Gastroesophageal sphincter (tissue), 4 donors: ENCODE results near the gene LDLRAD4. TPM values are rescaled to one million over a fixed set of nuclear protein-coding genes. Genes with fewer than 3 reads are reported as not detected.
A peak's percentile ranks its signal among the peaks of the same experiment; 100 is the strongest.

Experiments
- ATAC-seq: fragments of 150-250 bp; one replicate; pipeline ENCODE4 v1.9.1; 2016; ENCODE audit warnings: mild to moderate bottlenecking, moderate library complexity
- H3K27ac ChIP-seq, 4 donors: fragments of 200-600 bp; sonication (generic) in 3 of 4; 1 replicate in 3 of 4; 2 replicates in 1 of 4; pipeline ENCODE4 v1.5.1; 2016 to 2019
- H3K27me3 ChIP-seq: fragments of 200-600 bp; sonication (generic); one replicate; pipeline ENCODE4 v1.5.1; 2019
- H3K36me3 ChIP-seq, 2 donors: fragments of 200-600 bp; sonication (generic); one replicate each; pipeline ENCODE4 v1.5.1; 2019; ENCODE audit warnings: control low read depth in 1 of 2
- H3K4me1 ChIP-seq, 3 donors: fragments of 200-600 bp; sonication (generic); 1 replicate in 2 of 3; 2 replicates in 1 of 3; pipeline ENCODE4 v1.5.1; 2016 to 2019; ENCODE audit warnings: control low read depth in 2 of 3
- H3K4me3 ChIP-seq, 2 donors: fragments of 200-600 bp; sonication (generic); one replicate each; pipeline ENCODE4 v1.5.1; 2019; ENCODE audit warnings: mild to moderate bottlenecking in 1 of 2, moderate library complexity in 1 of 2
- H3K9me3 ChIP-seq, 3 donors: fragments of 200-600 bp; sonication (generic); one replicate each; pipeline ENCODE4 v1.5.1; 2017 to 2019; ENCODE audit warnings: control low read depth in 2 of 3
- EP300 ChIP-seq: sonication (generic); formaldehyde crosslinking; IDR thresholded peaks from one replicate; pipeline ENCODE4 v1.6.1; 2017; ENCODE audit warnings: antibody characterized with exemption, mild to moderate bottlenecking
- POLR2A ChIP-seq, 2 donors: fragments of 450-650 bp; IDR thresholded peaks; one replicate each; pipeline ENCODE4 v1.6.1; 2017; ENCODE audit warnings: antibody characterized with exemption in 2 of 2, mild to moderate bottlenecking in 2 of 2, moderate library complexity in 1 of 2
- POLR2AphosphoS5 ChIP-seq: sonication (generic); formaldehyde crosslinking; IDR thresholded peaks from one replicate; pipeline ENCODE4 v1.6.1; 2017; ENCODE audit warnings: antibody characterized with exemption
- WGBS, 2 donors: methylation state at CpG; one replicate each; pipeline ENCODE4 v1.1.5; 2018; ENCODE audit warnings: low coverage in 1 of 2; 5-methylcytosine and 5-hydroxymethylcytosine counted together
- total RNA-seq, 4 donors: library from RNA; depleted of rRNA; stranded (reverse); fragments of >200 nt; gene quantifications; one replicate each; pipeline ENCODE4 v1.1.0, GENCODE V29; 2016
- TF ChIP-seq, protein P1 (sequence below), 4 experiments: fragments of 200-600 bp in 2 of 4; fragments of 450-650 bp in 2 of 4; sonication (generic) in 1 of 4; IDR thresholded peaks; one replicate each; pipeline ENCODE4 v1.5.1; 2017 to 2019; ENCODE audit warnings: antibody characterized with exemption in 4 of 4, mild to moderate bottlenecking in 2 of 4, moderate library complexity in 2 of 4

The LDLRAD4 gene
- total RNA-seq, 4 donors from 2014 or later, result 28.1 to 85.9 (median 55.2) TPM

- H3K4me3 ChIP-seq, result no peak overlapping the region
- TF ChIP-seq, protein P1, sequence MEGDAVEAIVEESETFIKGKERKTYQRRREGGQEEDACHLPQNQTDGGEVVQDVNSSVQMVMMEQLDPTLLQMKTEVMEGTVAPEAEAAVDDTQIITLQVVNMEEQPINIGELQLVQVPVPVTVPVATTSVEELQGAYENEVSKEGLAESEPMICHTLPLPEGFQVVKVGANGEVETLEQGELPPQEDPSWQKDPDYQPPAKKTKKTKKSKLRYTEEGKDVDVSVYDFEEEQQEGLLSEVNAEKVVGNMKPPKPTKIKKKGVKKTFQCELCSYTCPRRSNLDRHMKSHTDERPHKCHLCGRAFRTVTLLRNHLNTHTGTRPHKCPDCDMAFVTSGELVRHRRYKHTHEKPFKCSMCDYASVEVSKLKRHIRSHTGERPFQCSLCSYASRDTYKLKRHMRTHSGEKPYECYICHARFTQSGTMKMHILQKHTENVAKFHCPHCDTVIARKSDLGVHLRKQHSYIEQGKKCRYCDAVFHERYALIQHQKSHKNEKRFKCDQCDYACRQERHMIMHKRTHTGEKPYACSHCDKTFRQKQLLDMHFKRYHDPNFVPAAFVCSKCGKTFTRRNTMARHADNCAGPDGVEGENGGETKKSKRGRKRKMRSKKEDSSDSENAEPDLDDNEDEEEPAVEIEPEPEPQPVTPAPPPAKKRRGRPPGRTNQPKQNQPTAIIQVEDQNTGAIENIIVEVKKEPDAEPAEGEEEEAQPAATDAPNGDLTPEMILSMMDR (IDR thresholded peaks at IDR 0.05), result no peak
- TF ChIP-seq EP300, result no peak
- TF ChIP-seq POLR2AphosphoS5, result no peak
- no peak for TF ChIP-seq POLR2A (IDR thresholded peaks at IDR 0.05)
- WGBS, 2 donors, result 90 to 94% methylated on average over 2 to 3 of the region's 8 CpGs
- H3K27me3 ChIP-seq, result no peaks in the 10 kb centered on the region
- H3K36me3 ChIP-seq, result peaks cover 0 to 32% of the 10 kb centered on the region in 2 donors
- no peak for ATAC-seq
- peaks cover 0 to 20% (median 0%) of the 10 kb centered on the region in 3 donors for H3K4me1 ChIP-seq
- H3K27ac ChIP-seq, result no peak overlapping the region
- no peaks in the 10 kb centered on the region for H3K9me3 ChIP-seq
Observed at GRCh38 chr18:13625843-13626543, 407.4 kb downstream of the LDLRAD4 start.

DNA sequence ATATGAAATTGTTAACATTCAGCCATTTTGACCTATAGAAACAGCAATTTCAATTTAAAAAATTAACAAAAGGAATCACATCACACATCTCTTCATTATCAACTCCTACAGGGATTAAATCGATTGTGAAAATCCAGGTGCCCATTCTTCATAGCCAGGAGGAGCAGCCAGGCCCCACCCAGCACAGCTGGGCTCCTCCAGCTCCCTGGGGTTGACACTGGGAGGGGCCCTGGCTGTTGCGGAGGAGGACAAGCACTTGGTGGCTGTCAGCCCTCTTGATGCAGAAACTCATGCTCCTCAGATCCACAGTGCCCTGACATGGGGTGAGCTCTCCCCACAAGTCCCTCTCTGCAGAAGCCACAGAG is 408.0 kb downstream of the LDLRAD4 start:
- TF ChIP-seq, protein P1 (IDR thresholded peaks at IDR 0.05), result no peak
- TF ChIP-seq POLR2AphosphoS5 (no peak), EP300 (no peak), POLR2A (IDR thresholded peaks at IDR 0.05) (no peak)
- Histone ChIP-seq H3K27me3 (no peaks in the 10 kb centered on the region), H3K4me1 (peaks cover 0 to 20% (median 0%) of the 10 kb centered on the region in 3 donors), H3K9me3 (no peaks in the 10 kb centered on the region), H3K27ac (no peak overlapping the region), H3K4me3 (no peak overlapping the region), H3K36me3 (peaks cover 0 to 27% of the 10 kb centered on the region in 2 donors)
- WGBS, 2 donors, result 60% methylated on average over 1 of the region's 2 CpGs; no CpG with 5 or more reads in 1 of the 2 donors
- ATAC-seq, result no peak

GRCh38 chr18:13627639-13628038 is 409.1 kb downstream of the LDLRAD4 start:
- Histone ChIP-seq H3K4me1 (peaks cover 0 to 20% (median 0%) of the 10 kb centered on the region in 3 donors), H3K27me3 (no peaks in the 10 kb centered on the region), H3K27ac (no peak overlapping the region), H3K9me3 (no peaks in the 10 kb centered on the region), H3K4me3 (no peak overlapping the region), H3K36me3 (peaks cover 0 to 16% of the 10 kb centered on the region in 2 donors)
- TF ChIP-seq POLR2A (IDR thresholded peaks at IDR 0.05), result no peak
- no peak for ATAC-seq
- no CpG with 5 or more reads among the region's 8 CpGs for WGBS, 2 donors

GRCh38 chr18:13628211-13628610 is 409.7 kb downstream of the LDLRAD4 start:
- no CpG with 5 or more reads among the region's 9 CpGs for WGBS, 2 donors
- H3K27me3 ChIP-seq, result no peaks in the 10 kb centered on the region
- no peaks in the 10 kb centered on the region for H3K9me3 ChIP-seq
- peaks cover 0 to 11% of the 10 kb centered on the region in 2 donors for H3K36me3 ChIP-seq
- no peak overlapping the region for H3K4me3 ChIP-seq
- H3K4me1 ChIP-seq, result peaks cover 0 to 20% (median 0%) of the 10 kb centered on the region in 3 donors
- ATAC-seq, result no peak
- H3K27ac ChIP-seq, result no peak overlapping the region
- TF ChIP-seq POLR2A (IDR thresholded peaks at IDR 0.05), result no peak
- no peak for TF ChIP-seq EP300
- TF ChIP-seq, protein P1 (IDR thresholded peaks at IDR 0.05), result no peak
- TF ChIP-seq POLR2AphosphoS5, result no peak

- H3K4me3 ChIP-seq, result no peak overlapping the region
- TF ChIP-seq, protein P1 (IDR thresholded peaks at IDR 0.05), result peak in 3 of 4 experiments; percentile 87 to 93 (median 90)
- TF ChIP-seq POLR2A (IDR thresholded peaks at IDR 0.05), result no peak
- H3K36me3 ChIP-seq, result no peaks in the 10 kb centered on the region
- peaks cover 0 to 22% (median 0%) of the 10 kb centered on the region in 3 donors for H3K4me1 ChIP-seq
- H3K27ac ChIP-seq, result peak overlapping the region in 3 of 4 donors; percentile 5 to 68 (median 63)
- H3K27me3 ChIP-seq, result no peaks in the 10 kb centered on the region
- 36 to 46% methylated on average over 6 to 8 of the region's 8 CpGs for WGBS, 2 donors
- no peaks in the 10 kb centered on the region for H3K9me3 ChIP-seq
- peak; percentile 83 for ATAC-seq
Observed at GRCh38 chr18:13629841-13630715, 411.5 kb downstream of the LDLRAD4 start.
